GM19463 (cell line): ENCODE data around the gene CDC23.
"Not testable (repeated sequence)": the region's sequence is repeated elsewhere in the genome, so short reads cannot be mapped to it uniquely, and the experiment has no call there.

Source experiments
- ATAC-seq: cut with Tn5 transposase; IDR thresholded peaks from one replicate; pipeline ENCODE4 v1.9.1; 2021; ENCODE audit warnings: mild to moderate bottlenecking, moderate library complexity; ENCODE audit not compliant: unreplicated experiment

The CDC23 gene

DNA sequence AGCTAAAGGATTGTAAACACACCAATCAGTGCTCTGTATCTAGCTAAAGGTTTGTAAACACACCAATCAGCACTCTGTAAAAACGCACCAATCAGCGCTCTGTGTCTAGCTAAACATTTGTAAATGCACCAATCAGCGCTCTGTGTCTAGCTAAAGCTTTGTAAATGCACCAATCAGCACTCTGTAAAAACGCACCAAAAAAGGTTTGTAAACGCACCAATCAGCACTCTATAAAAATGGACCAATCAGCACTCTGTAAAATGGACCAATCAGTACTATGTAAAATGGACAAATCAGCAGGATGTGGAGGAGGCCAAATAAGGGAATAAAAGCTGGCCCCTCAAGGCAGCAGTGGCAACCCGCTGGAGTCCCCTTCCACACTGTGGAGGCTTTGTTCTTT is 69.5 kb downstream of the CDC23 start:
- not testable (repeated sequence) for ATAC-seq

DNA sequence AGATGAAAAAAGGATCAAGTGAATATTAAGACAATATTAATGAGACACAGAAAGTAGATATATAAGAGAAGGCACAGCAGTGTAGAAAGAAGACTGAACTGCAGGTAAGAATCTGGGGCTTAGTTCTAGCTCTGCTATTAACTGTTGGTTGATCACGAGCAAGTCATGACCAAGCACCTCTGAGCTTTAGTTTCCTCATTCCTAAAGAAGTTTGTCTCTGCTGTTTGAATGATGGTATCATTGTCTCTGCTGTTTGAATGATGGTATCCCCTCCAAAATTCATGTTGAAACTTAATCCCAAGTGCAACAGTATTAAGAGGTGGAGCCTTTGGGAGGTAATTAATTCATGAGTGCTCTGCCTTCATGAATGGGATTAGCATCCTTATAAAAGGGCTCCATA is 71.4 kb downstream of the CDC23 start:
- ATAC-seq = no peak

DNA sequence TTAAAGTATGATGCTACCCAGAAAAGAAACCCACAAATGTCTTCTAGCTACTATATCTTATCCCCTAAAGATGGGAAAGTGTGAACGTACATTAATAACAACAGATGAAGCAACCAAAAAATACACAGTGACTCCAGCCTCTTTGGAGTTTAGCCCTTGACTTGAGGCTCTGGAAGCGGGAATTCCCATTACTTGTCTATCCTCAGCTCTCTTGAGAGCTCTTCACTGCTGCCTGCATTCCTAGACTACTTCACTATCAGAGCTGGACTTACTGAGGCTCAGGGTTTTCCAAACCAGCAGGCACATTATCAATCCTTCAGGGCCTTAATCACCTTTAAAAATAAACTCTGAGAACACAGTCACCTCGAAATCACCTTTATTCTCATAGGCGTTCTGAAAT is 72.9 kb downstream of the CDC23 start:
- ATAC-seq = no peak

DNA sequence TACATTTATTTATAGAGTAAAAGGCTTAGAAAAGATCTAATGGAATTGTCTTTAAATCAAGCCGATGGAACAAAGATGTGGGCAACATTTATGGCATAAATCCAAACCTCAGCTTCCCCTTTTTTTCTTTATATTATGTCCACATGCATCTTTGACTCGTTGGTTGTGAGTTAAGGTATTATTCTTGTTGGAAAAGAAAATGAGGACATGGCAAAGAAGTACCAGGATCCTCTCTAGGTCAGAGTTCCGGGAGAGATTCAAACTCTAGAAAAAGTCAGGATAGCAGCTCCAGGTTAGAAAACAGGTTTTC is 73.4 kb downstream of the CDC23 start:
- ATAC-seq = no peak

DNA sequence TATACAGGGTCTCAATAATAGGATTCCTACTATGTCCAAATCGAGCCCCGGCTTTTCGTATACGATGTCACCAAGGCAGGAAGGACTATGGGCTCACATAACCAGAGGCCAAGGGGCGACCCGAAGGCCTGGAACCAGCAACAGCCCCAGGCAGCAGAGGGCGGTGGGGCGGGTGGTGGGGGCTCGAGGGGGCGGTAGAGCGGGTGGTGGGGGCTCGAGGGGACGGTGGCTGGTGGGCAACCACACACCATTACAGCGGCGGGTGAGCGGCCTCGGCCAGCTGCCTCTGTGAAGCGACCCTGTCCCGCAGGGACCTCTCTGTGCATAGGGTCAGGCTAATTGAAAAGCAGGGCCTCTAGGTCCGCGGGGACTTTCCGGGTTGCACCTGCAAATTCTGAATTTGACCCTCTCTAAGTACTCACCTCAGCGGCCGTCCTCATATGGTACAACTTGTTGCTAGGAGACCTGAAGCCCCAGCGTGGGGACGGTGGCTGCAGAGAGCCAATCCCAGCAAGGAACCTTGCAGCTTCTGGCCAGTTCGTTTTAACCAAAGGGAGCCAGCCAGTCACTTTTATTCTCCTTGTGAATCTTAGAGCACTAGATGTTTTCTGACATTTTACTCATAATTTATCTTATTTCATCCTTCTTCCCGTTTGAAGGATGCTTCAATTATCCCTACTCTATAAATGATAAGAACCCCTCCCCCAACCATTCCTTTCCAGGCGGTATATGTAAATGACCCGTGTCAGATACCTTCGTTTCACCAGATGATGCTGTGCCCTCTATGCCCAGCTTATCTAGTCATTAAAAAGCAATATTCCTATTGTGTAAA is 74.0 kb downstream of the CDC23 start, which contains the start of gene NME5:
Gene NME5 (minus strand): TSS at position 480 of the 832 bp plus-strand sequence. CDS start 648 bp downstream, outside the sequence.
- no peak for ATAC-seq
